Measurements from ENCODE around the gene PLCE1.

The PLCE1 gene

GRCh38 chr10:94023906-94024305, 30.2 kb downstream of the PLCE1 start:
- DNase-seq (ENCODE audit: low read depth in 3 of 3), result no peak

- DNase-seq (ENCODE audit: low read depth in 3 of 3), result no peak
Observed at GRCh38 chr10:94024407-94024806, 30.7 kb downstream of the PLCE1 start.

DNA sequence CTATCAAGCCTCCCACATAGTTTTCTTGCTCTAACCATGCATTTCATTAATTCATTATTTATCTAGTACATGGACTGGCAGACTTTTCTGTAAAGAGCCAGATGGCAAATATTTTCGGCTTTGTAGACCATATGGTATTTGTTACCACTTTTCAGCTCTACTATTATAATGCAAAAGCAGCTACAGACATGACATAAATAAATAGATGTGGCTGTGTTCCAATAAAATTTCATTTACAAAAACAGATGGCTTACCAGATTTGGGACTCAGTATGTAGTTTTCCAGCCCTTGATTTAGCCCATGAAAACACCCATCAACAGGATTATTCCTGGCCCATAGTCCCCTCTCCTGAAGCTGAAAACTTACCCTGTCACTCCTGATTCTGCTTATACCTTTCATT, 32.1 kb downstream of the PLCE1 start:
- DNase-seq (ENCODE audit: low read depth in 3 of 3), result no peak

GRCh38 chr10:94027197-94027596, 33.5 kb downstream of the PLCE1 start:
- DNase-seq (ENCODE audit: low read depth in 3 of 3), result no peak

GRCh38 chr10:94029955-94030354, 36.2 kb downstream of the PLCE1 start:
- DNase-seq (ENCODE audit: low read depth in 3 of 3), result no peak

GRCh38 chr10:94035982-94036765, 42.4 kb downstream of the PLCE1 start:
- no peak for DNase-seq (ENCODE audit: low read depth in 3 of 3)

- DNase-seq (ENCODE audit: low read depth in 3 of 3), result no peak
Observed at GRCh38 chr10:94036766-94037033, 43.0 kb downstream of the PLCE1 start.

GRCh38 chr10:94037286-94037685, 43.6 kb downstream of the PLCE1 start:
- no peak for DNase-seq (ENCODE audit: low read depth in 3 of 3)

DNA sequence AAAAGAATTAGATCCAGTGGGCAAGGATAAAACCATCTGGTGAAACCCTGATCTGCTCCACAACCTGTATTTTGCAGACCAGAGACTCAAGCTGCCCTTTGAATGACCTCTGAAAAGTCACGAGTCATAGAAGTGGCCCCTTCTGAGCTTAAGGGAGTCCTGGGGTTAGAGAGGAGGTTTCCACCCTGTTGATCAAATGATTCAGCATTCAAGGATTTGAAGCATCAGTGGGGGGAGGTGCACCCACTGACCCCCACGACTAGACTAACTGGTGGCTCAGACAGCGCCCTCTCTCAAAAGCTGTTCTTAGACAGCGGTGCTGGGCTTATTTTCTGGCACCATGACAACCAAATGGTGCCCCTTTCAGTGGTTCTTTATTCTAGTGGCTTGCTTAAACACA, 44.3 kb downstream of the PLCE1 start:
- DNase-seq (ENCODE audit: low read depth in 3 of 3), result no peak

GRCh38 chr10:94041206-94041605, 47.5 kb downstream of the PLCE1 start:
- no peak for DNase-seq (ENCODE audit: low read depth in 3 of 3)

- no peak for DNase-seq (ENCODE audit: low read depth in 3 of 3)
Observed at GRCh38 chr10:94042001-94042833, 48.5 kb downstream of the PLCE1 start.

- no peak for DNase-seq (ENCODE audit: low read depth in 3 of 3)
Observed at GRCh38 chr10:94042834-94043175, 49.1 kb downstream of the PLCE1 start.

Data from stimulated activated CD4-positive, alpha-beta T cell treated with anti-CD3 and anti-CD28 coated beads, TNF-alpha, amount 100 ng/mL, for 24 hours (primary cell).